A549 (cell line): ENCODE measurements around the gene APC2. TPM values are rescaled to one million over a fixed set of nuclear protein-coding genes. Genes with fewer than 3 reads are reported as not detected.
A peak's percentile ranks its signal among the peaks of the same experiment; 100 is the strongest.
"Not testable (repeated sequence)": the region's sequence is repeated elsewhere in the genome, so short reads cannot be mapped to it uniquely, and the experiment has no call there.

Experiments
- ATAC-seq, 2 experiments: fragments of 200-7000 bp in 1 of 2; fragments of >200 bp in 1 of 2; cut with Nextera tagmentation in 1 of 2; cut with Tn5 transposase in 1 of 2; 3 replicates each; pipeline versions ENCODE4 v1.8.0 to v1.9.1; 2018 to 2020; ENCODE audit warnings: mild to moderate bottlenecking in 1 of 2, moderate library complexity in 1 of 2
- CTCF ChIA-PET: fragments of 300-600 bp; sonication (Branson Sonifier 250); formaldehyde crosslinking; extraction: SDS; loops from one replicate; lab custom pipeline; 2021; ENCODE audit warnings: antibody characterized with exemption, inconsistent platforms; lab: Yijun Ruan, JAX
- POLR2A ChIA-PET: fragments of 350-600 bp; formaldehyde crosslinking; extraction: SDS; loops from one replicate; lab custom pipeline; 2021; ENCODE audit warnings: antibody characterized with exemption, inconsistent platforms; lab: Yijun Ruan, JAX
- DNase-seq, 2 experiments: peaks; one replicate each; pipeline versions ENCODE4 v3.0.0 to v3.0.0-alpha.2; 2011 to 2016; ENCODE audit warnings: low read depth in 1 of 2, low spot score in 1 of 2
- FAIRE-seq: peaks from 2 replicates; lab custom pipeline; 2011; peaks lifted over from hg19 to GRCh38; lab: Jason Lieb, UNC
- H3K27ac ChIP-seq, 2 experiments: fragments of >200 bp; sonication (Bioruptor Twin); formaldehyde crosslinking; 3 replicates each; pipeline ENCODE4 v1.5.1; 2016 to 2017
- H3K4me1 ChIP-seq: fragments of >200 bp; sonication (Bioruptor Twin); formaldehyde crosslinking; 3 replicates; pipeline ENCODE4 v1.6.1; 2016
- H3K4me2 ChIP-seq: fragments of >200 bp; sonication (Bioruptor Twin); formaldehyde crosslinking; 3 replicates; pipeline ENCODE4 v1.6.1; 2016
- H3K4me3 ChIP-seq: fragments of >200 bp; sonication (Bioruptor Twin); formaldehyde crosslinking; 3 replicates; pipeline ENCODE4 v1.5.1; 2016
- H3K9me3 ChIP-seq: fragments of >200 bp; sonication (Bioruptor Twin); formaldehyde crosslinking; 3 replicates; pipeline ENCODE4 v1.6.1; 2016
- CHD2 ChIP-seq: fragments of 150-350 bp; IDR thresholded peaks from 2 replicates; pipeline ENCODE4 v1.6.1; 2014; ENCODE audit warnings: low read length; ENCODE audit not compliant: partially characterized antibody
- CTCF ChIP-seq: fragments of >200 bp; sonication (Bioruptor Twin); formaldehyde crosslinking; IDR thresholded peaks from 3 replicates; pipeline ENCODE4 v1.5.1; 2016
- FOSB ChIP-seq: fragments of 250-450 bp; sonication (Bioruptor Pico); IDR thresholded peaks from 2 replicates; pipeline ENCODE4 v1.5.0; 2020; ENCODE audit warnings: mild to moderate bottlenecking, moderate library complexity
- FOSL2 ChIP-seq, 2 experiments: fragments of 450-650 bp in 1 of 2; fragments of >200 bp in 1 of 2; sonication (Bioruptor Twin) in 1 of 2; formaldehyde crosslinking; IDR thresholded peaks; 2 replicates each; pipeline versions ENCODE4 v1.5.0 to v1.6.1; 2016 to 2020; ENCODE audit warnings: mild to moderate bottlenecking in 1 of 2, moderate library complexity in 1 of 2
- JUN ChIP-seq, 2 experiments: fragments of >200 bp; sonication (Bioruptor Twin); formaldehyde crosslinking; IDR thresholded peaks; 2 replicates in 1 of 2; 3 replicates in 1 of 2; pipeline ENCODE4 v1.6.1; 2016 to 2017
- NPAS2 ChIP-seq: fragments of 250-450 bp; sonication (Bioruptor Pico); IDR thresholded peaks from 2 replicates; pipeline ENCODE4 v1.8.0; 2022; ENCODE audit warnings: mild to moderate bottlenecking, moderate library complexity, borderline replicate concordance
- RCOR1 ChIP-seq: fragments of 150-350 bp; IDR thresholded peaks from 2 replicates; pipeline ENCODE4 v1.6.1; 2014; ENCODE audit warnings: antibody characterized with exemption, low read length, low read depth
- RFX5 ChIP-seq: fragments of 450-650 bp; IDR thresholded peaks from 2 replicates; pipeline ENCODE4 v1.7.1; 2014; ENCODE audit warnings: antibody characterized with exemption, mild to moderate bottlenecking, moderate library complexity
- WGBS: methylation state at CpG from one replicate; pipeline ENCODE4 v1.1.6; 2017; ENCODE audit errors: missing lambda C conversion rate; 5-methylcytosine and 5-hydroxymethylcytosine counted together
- polyA plus RNA-seq, 4 experiments: library from polyadenylated mRNA; depleted of rRNA in 3 of 4; stranded (reverse); fragments of >200 nt; fragmentation: RNase III in 1 of 4; extraction: RNeasy Plus Mini Kit Qiagen cat#74134 plus additional on column Dnase treatment in 1 of 4; gene quantifications; 2 replicates in 3 of 4; 3 replicates in 1 of 4; pipeline ENCODE4 v1.2.3, GENCODE V29; 2011 to 2017
- TF ChIP-seq, protein P1 (sequence below): fragments of 450-650 bp; IDR thresholded peaks from 2 replicates; pipeline ENCODE4 v1.6.1; 2014; ENCODE audit warnings: antibody characterized with exemption
- TF ChIP-seq, protein P2 (sequence below): fragments of 150-350 bp; IDR thresholded peaks from 2 replicates; pipeline ENCODE4 v1.6.1; 2014; ENCODE audit warnings: low read depth, mild to moderate bottlenecking, low read length

Gene APC2
- polyA plus RNA-seq, 2 of the 4 experiments (the other 2 are of a cell fraction) = 0.36 to 1.6 TPM

GRCh38 chr19:1438933-1439354 is 11.0 kb upstream of the APC2 start:
- peak overlapping the region; percentile 93 for H3K4me3 ChIP-seq
- DNase-seq (no peak), ATAC-seq (peak in 1 of 2 experiments; percentile 4; a peak in 3 of 6 replicates), FAIRE-seq (no peak)
- CTCF ChIA-PET = interaction anchor here (0.9 to 1.7 kb wide), 2 partner anchors 18 to 38 kb away, joined by 3 to 4 read pairs; no protein-coding TSS in a partner anchor
- peak overlapping the region; percentile 90 for H3K4me2 ChIP-seq
- TF ChIP-seq FOSB = no peak
- TF ChIP-seq, protein P1, sequence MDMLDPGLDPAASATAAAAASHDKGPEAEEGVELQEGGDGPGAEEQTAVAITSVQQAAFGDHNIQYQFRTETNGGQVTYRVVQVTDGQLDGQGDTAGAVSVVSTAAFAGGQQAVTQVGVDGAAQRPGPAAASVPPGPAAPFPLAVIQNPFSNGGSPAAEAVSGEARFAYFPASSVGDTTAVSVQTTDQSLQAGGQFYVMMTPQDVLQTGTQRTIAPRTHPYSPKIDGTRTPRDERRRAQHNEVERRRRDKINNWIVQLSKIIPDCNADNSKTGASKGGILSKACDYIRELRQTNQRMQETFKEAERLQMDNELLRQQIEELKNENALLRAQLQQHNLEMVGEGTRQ = peak; percentile 34; the same call in 1 of the 2 replicates
- TF ChIP-seq, all 56 proteins: peak for 1
- Histone ChIP-seq H3K9me3 (no peaks in the 10 kb centered on the region), H3K4me1 (peaks cover 33% of the 10 kb centered on the region), H3K27ac (peak overlapping the region; percentile 93 to 99)
- WGBS = 2% methylated on average over 7 of the region's 26 CpGs
- POLR2A ChIA-PET = no interaction called here

- Histone ChIP-seq H3K4me3 (peak overlapping the region; percentile 93), H3K4me2 (peak overlapping the region; percentile 90), H3K27ac (peak overlapping the region; percentile 93 to 99), H3K4me1 (peaks cover 40% of the 10 kb centered on the region)
- FAIRE-seq, H3K9me3 ChIP-seq, POLR2A ChIA-PET, DNase-seq: not testable (repeated sequence)
- CTCF ChIA-PET = interaction anchor here (0.9 to 1.7 kb wide), 2 partner anchors 19 to 39 kb away, joined by 3 to 4 read pairs; no protein-coding TSS in a partner anchor
- WGBS = 28% methylated on average over 39 of the region's 57 CpGs
- peak in 1 of 2 experiments; percentile 3; a peak in 1 of 6 replicates for ATAC-seq
Observed at GRCh38 chr19:1439525-1440417, 10.2 kb upstream of the APC2 start.

GRCh38 chr19:1440418-1440801 is 9.5 kb upstream of the APC2 start:
- 81% methylated on average over 8 of the region's 15 CpGs for WGBS
- no peak for DNase-seq
- TF ChIP-seq NPAS2 (CRISPR knock-in tag) = no peak
- TF ChIP-seq CTCF = no peak
- TF ChIP-seq, protein P1 = no peak
- TF ChIP-seq, protein P2, sequence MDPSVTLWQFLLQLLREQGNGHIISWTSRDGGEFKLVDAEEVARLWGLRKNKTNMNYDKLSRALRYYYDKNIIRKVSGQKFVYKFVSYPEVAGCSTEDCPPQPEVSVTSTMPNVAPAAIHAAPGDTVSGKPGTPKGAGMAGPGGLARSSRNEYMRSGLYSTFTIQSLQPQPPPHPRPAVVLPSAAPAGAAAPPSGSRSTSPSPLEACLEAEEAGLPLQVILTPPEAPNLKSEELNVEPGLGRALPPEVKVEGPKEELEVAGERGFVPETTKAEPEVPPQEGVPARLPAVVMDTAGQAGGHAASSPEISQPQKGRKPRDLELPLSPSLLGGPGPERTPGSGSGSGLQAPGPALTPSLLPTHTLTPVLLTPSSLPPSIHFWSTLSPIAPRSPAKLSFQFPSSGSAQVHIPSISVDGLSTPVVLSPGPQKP = no peak
- TF ChIP-seq RCOR1 = no peak
- no peak for TF ChIP-seq CHD2
- TF ChIP-seq RFX5 = no peak
- TF ChIP-seq FOSL2 (IDR thresholded peaks at IDR 0.05) = no peak
- TF ChIP-seq FOSL2 (CRISPR knock-in tag; IDR thresholded peaks at IDR 0.05) = no peak
- TF ChIP-seq JUN (IDR thresholded peaks at IDR 0.05) = no peak; a peak in 1 of 5 replicates
- TF ChIP-seq, all 56 proteins: peak for 0
- FAIRE-seq = no peak
- peak overlapping the region in 1 of 2 experiments; percentile 99; a peak in 3 of 6 replicates for H3K27ac ChIP-seq
- H3K4me1 ChIP-seq = peaks cover 42% of the 10 kb centered on the region
- ChIA-PET POLR2A (no interaction called here), CTCF (interaction anchor here (0.7 to 1.7 kb wide), 2 partner anchors 14 to 20 kb away, joined by 3 read pairs; no protein-coding TSS in a partner anchor)
- no peak for ATAC-seq
- peak overlapping the region; percentile 93 for H3K4me3 ChIP-seq
- H3K4me2 ChIP-seq = peak overlapping the region; percentile 90
- no peaks in the 10 kb centered on the region for H3K9me3 ChIP-seq
